CD4-positive, alpha-beta T cell treated with Interleukin-15 for 4 hours (primary cell): ENCODE data around the gene SCNN1B.
"Not testable (repeated sequence)": the region's sequence is repeated elsewhere in the genome, so short reads cannot be mapped to it uniquely, and the experiment has no call there.

Experiments used
- DNase-seq: peaks from one replicate; pipeline ENCODE4 v3.0.0-alpha.2; 2020; ENCODE audit warnings: low spot score

SCNN1B gene

GRCh38 chr16:23381702-23382101 lies 79.6 kb downstream of the SCNN1B start:
- DNase-seq, result not testable (repeated sequence)

- no peak for DNase-seq
These were observed 80.2 kb downstream of the SCNN1B start for GRCh38 chr16:23382279-23382678.

GRCh38 chr16:23383881-23384280 lies 81.8 kb downstream of the SCNN1B start:
- DNase-seq, result no peak

- no peak for DNase-seq
These were observed 82.8 kb downstream of the SCNN1B start for GRCh38 chr16:23384878-23385277.

- no peak for DNase-seq
These were observed 83.3 kb downstream of the SCNN1B start for GRCh38 chr16:23385441-23385840.

- no peak for DNase-seq
These were observed 85.6 kb downstream of the SCNN1B start for GRCh38 chr16:23387666-23388065.

- DNase-seq, result no peak
These were observed 86.7 kb downstream of the SCNN1B start for GRCh38 chr16:23388786-23389185.

GRCh38 chr16:23389201-23389600 lies 87.1 kb downstream of the SCNN1B start:
- DNase-seq, result no peak

- not testable (repeated sequence) for DNase-seq
These were observed 87.8 kb downstream of the SCNN1B start for GRCh38 chr16:23389936-23390335.

- DNase-seq, result no peak
These were observed 89.5 kb downstream of the SCNN1B start for GRCh38 chr16:23391381-23392222.

- DNase-seq, result no peak
These were observed 90.1 kb downstream of the SCNN1B start for GRCh38 chr16:23392223-23392600.

- no peak for DNase-seq
These were observed 92.2 kb downstream of the SCNN1B start for GRCh38 chr16:23394141-23394831.

GRCh38 chr16:23395732-23396131 lies 93.6 kb downstream of the SCNN1B start:
- DNase-seq, result no peak

- DNase-seq, result no peak
These were observed 95.4 kb downstream of the SCNN1B start for GRCh38 chr16:23397464-23397863.

- no peak for DNase-seq
These were observed 97.1 kb downstream of the SCNN1B start for GRCh38 chr16:23398987-23399805.

GRCh38 chr16:23400447-23400846 lies 98.3 kb downstream of the SCNN1B start:
- DNase-seq, result not testable (repeated sequence)

- DNase-seq, result no peak
These were observed 99.0 kb downstream of the SCNN1B start for GRCh38 chr16:23401139-23401538.

- DNase-seq, result no peak
These were observed 100.0 kb downstream of the SCNN1B start for GRCh38 chr16:23402100-23402499.

GRCh38 chr16:23403547-23403946 lies 101.4 kb downstream of the SCNN1B start:
- no peak for DNase-seq

GRCh38 chr16:23406024-23406423 lies 103.9 kb downstream of the SCNN1B start:
- DNase-seq, result no peak

GRCh38 chr16:23406546-23407240 lies 104.6 kb downstream of the SCNN1B start:
- DNase-seq, result no peak
